CD4-positive, alpha-beta T cell treated with Interleukin-6 for 4 hours (primary cell): ENCODE measurements around the gene PLEKHG5.
"Not testable (repeated sequence)": the region's sequence is repeated elsewhere in the genome, so short reads cannot be mapped to it uniquely, and the experiment has no call there.

ENCODE experiments used
- DNase-seq: peaks from one replicate; pipeline ENCODE4 v3.0.0-alpha.2; 2020; ENCODE audit warnings: mixed read lengths

Gene PLEKHG5

GRCh38 chr1:6461538-6462411, 29.7 kb downstream of the PLEKHG5 start:
- no peak for DNase-seq

GRCh38 chr1:6461051-6461530, 30.4 kb downstream of the PLEKHG5 start:
- DNase-seq, result no peak

GRCh38 chr1:6460301-6461050, 31.0 kb downstream of the PLEKHG5 start:
- DNase-seq, result peak; percentile 97

- peak; percentile 87 for DNase-seq
Observed at GRCh38 chr1:6459850-6460265, 31.6 kb downstream of the PLEKHG5 start.

GRCh38 chr1:6456800-6457466, 34.5 kb downstream of the PLEKHG5 start:
- no peak for DNase-seq

GRCh38 chr1:6455752-6456520, 35.5 kb downstream of the PLEKHG5 start:
- not testable (repeated sequence) for DNase-seq

GRCh38 chr1:6454856-6455751, 36.4 kb downstream of the PLEKHG5 start:
- peak; percentile 68 for DNase-seq

- peak; percentile 25 for DNase-seq
Observed at GRCh38 chr1:6453895-6454855, 37.3 kb downstream of the PLEKHG5 start.

- DNase-seq, result no peak
Observed at GRCh38 chr1:6450943-6451373, 40.5 kb downstream of the PLEKHG5 start.

- DNase-seq, result not testable (repeated sequence)
Observed at GRCh38 chr1:6450486-6450885, 41.0 kb downstream of the PLEKHG5 start.

GRCh38 chr1:6450005-6450450, 41.4 kb downstream of the PLEKHG5 start:
- no peak for DNase-seq

- peak; percentile 61 for DNase-seq
Observed at GRCh38 chr1:6448749-6449631, 42.5 kb downstream of the PLEKHG5 start.

GRCh38 chr1:6447818-6448748, 43.4 kb downstream of the PLEKHG5 start:
- DNase-seq, result peak; percentile 71

GRCh38 chr1:6447016-6447817, 44.2 kb downstream of the PLEKHG5 start:
- DNase-seq, result no peak

GRCh38 chr1:6446665-6447015, 44.8 kb downstream of the PLEKHG5 start:
- DNase-seq, result no peak

GRCh38 chr1:6445929-6446328, 45.5 kb downstream of the PLEKHG5 start:
- not testable (repeated sequence) for DNase-seq
